Esophagus muscularis mucosa (tissue), 3 donors: Measurements from ENCODE around the gene ARHGAP8.
"Not testable (repeated sequence)": the region's sequence is repeated elsewhere in the genome, so short reads cannot be mapped to it uniquely, and the experiment has no call there.

Experiments
- CTCF ChIP-seq, 3 experiments: fragments of 200-600 bp in 2 of 3; fragments of 450-650 bp in 1 of 3; sonication (generic) in 2 of 3; IDR thresholded peaks; one replicate each; pipeline ENCODE4 v1.5.1; 2017 to 2019; ENCODE audit warnings: antibody characterized with exemption in 3 of 3, mild to moderate bottlenecking in 2 of 3, moderate library complexity in 1 of 3
- POLR2A ChIP-seq: fragments of 450-650 bp; IDR thresholded peaks from one replicate; pipeline ENCODE4 v1.6.1; 2017; ENCODE audit warnings: antibody characterized with exemption, moderate library complexity, mild to moderate bottlenecking, low read depth

- not testable (repeated sequence) for TF ChIP-seq CTCF (IDR thresholded peaks at IDR 0.05); POLR2A
Observed at GRCh38 chr22:44747784-44748127, 4.6 kb upstream of the ARHGAP8 start.
